Thyroid gland (tissue), 4 donors: ENCODE measurements around the gene WDR27.

ENCODE experiments used
- POLR2A ChIP-seq, 2 donors: fragments of 450-650 bp; IDR thresholded peaks; one replicate each; pipeline ENCODE4 v1.6.1; 2017; ENCODE audit warnings: antibody characterized with exemption in 2 of 2, mild to moderate bottlenecking in 2 of 2, moderate library complexity in 1 of 2
- TF ChIP-seq, protein P1 (sequence below), 6 experiments: fragments of 200-600 bp in 3 of 6; fragments of 450-650 bp in 3 of 6; sonication (generic) in 3 of 6; IDR thresholded peaks; one replicate each; pipeline ENCODE4 v1.5.1; 2016 to 2019; ENCODE audit warnings: antibody characterized with exemption in 6 of 6, mild to moderate bottlenecking in 2 of 6, inconsistent platforms in 1 of 6, moderate library complexity in 1 of 6

DNA sequence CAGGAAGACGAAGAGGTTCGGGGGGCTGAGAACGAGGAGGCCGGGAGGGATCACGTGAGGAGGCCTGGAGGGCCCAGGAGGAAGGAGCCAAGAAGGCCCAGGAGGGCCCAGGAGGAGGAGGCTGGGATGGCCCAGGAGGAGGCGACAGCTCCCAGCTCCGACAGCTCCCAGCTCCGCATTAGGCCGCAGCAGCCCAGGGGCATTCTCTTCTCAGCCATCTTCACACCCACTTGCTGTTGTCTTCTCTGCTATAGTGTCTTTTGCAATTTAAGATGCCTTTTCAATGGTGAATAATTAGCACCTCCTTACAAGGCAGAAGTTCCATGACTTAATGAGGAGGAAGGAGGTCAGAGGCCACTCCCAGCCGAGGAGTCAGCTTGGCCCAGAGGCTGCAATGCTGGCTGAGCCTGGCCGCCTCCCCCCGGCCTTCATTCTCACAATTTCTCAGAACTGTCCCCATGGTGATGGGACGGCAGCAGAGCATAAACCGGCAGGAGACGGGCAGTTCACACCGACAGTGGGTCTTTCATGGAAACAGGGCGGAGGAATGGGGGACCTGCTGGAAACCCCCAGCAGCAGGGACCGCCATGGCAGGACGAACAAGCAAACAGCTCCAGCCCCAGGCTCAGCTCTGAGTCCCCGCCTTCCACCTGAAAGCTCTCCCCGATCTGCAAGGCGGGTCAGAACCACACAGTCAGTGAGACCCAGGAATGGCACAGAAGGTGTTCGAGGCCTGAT, 45.1 kb downstream of the WDR27 start:
- TF ChIP-seq, protein P1, sequence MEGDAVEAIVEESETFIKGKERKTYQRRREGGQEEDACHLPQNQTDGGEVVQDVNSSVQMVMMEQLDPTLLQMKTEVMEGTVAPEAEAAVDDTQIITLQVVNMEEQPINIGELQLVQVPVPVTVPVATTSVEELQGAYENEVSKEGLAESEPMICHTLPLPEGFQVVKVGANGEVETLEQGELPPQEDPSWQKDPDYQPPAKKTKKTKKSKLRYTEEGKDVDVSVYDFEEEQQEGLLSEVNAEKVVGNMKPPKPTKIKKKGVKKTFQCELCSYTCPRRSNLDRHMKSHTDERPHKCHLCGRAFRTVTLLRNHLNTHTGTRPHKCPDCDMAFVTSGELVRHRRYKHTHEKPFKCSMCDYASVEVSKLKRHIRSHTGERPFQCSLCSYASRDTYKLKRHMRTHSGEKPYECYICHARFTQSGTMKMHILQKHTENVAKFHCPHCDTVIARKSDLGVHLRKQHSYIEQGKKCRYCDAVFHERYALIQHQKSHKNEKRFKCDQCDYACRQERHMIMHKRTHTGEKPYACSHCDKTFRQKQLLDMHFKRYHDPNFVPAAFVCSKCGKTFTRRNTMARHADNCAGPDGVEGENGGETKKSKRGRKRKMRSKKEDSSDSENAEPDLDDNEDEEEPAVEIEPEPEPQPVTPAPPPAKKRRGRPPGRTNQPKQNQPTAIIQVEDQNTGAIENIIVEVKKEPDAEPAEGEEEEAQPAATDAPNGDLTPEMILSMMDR (IDR thresholded peaks at IDR 0.05), result no peak
- TF ChIP-seq POLR2A (IDR thresholded peaks at IDR 0.05), result no peak
